ENCODE data around the gene F7. TPM values are rescaled to one million over a fixed set of nuclear protein-coding genes. Genes with fewer than 3 reads are reported as not detected.
A peak's percentile ranks its signal among the peaks of the same experiment; 100 is the strongest.
"Not testable (repeated sequence)": the region's sequence is repeated elsewhere in the genome, so short reads cannot be mapped to it uniquely, and the experiment has no call there.

F7 gene
- total RNA-seq, 1 donor from 2014 or later: not detected

- Histone ChIP-seq H3K27me3 (ENCODE audit: low read depth) (peaks cover 33% of the 10 kb centered on the region), H3K36me3 (no peaks in the 10 kb centered on the region), H3K4me3 (peak overlapping the region; percentile 56), H3K27ac (no peak overlapping the region), H3K4me1 (peaks cover 16% of the 10 kb centered on the region), H3K9me3 (no peaks in the 10 kb centered on the region)
- intact Hi-C loops (cut with DNase I): no loop called here
- TF ChIP-seq CTCF (IDR thresholded peaks at IDR 0.05): no peak
- ATAC-seq: no peak
- DNase-seq: peak; percentile 19
Measured at GRCh38 chr13:113110852-113111315, 5.3 kb downstream of the F7 start.

- H3K9me3 ChIP-seq; H3K36me3 ChIP-seq; H3K4me3 ChIP-seq; intact Hi-C loops (cut with DNase I); ATAC-seq; DNase-seq; H3K27ac ChIP-seq: not testable (repeated sequence)
- peaks cover 33% of the 10 kb centered on the region for H3K27me3 ChIP-seq (ENCODE audit: low read depth)
- peaks cover 16% of the 10 kb centered on the region for H3K4me1 ChIP-seq
Measured at GRCh38 chr13:113111821-113112220, 6.2 kb downstream of the F7 start.

- peaks cover 16% of the 10 kb centered on the region for H3K4me1 ChIP-seq
- ATAC-seq; H3K27ac ChIP-seq; DNase-seq; H3K4me3 ChIP-seq; intact Hi-C loops (cut with DNase I); H3K36me3 ChIP-seq; H3K9me3 ChIP-seq: not testable (repeated sequence)
- peaks cover 33% of the 10 kb centered on the region for H3K27me3 ChIP-seq (ENCODE audit: low read depth)
Measured at GRCh38 chr13:113112475-113112874, 6.9 kb downstream of the F7 start.

GRCh38 chr13:113112893-113113845 is 7.6 kb downstream of the F7 start:
- Histone ChIP-seq H3K4me1 (peaks cover 16% of the 10 kb centered on the region), H3K27me3 (ENCODE audit: low read depth) (peaks cover 33% of the 10 kb centered on the region), H3K9me3 (no peaks in the 10 kb centered on the region), H3K27ac (no peak overlapping the region), H3K36me3 (no peaks in the 10 kb centered on the region), H3K4me3 (no peak overlapping the region)
- ATAC-seq (no peak), DNase-seq (peak; percentile 10)
- intact Hi-C loops (cut with DNase I): no loop called here
- TF ChIP-seq CTCF (IDR thresholded peaks at IDR 0.05): no peak

- Histone ChIP-seq H3K9me3 (no peaks in the 10 kb centered on the region), H3K36me3 (no peaks in the 10 kb centered on the region), H3K27me3 (ENCODE audit: low read depth) (peaks cover 33% of the 10 kb centered on the region), H3K4me3 (no peak overlapping the region), H3K27ac (no peak overlapping the region), H3K4me1 (peaks cover 16% of the 10 kb centered on the region)
- intact Hi-C loops (cut with DNase I): no loop called here
- DNase-seq: peak; percentile 28
- no peak for TF ChIP-seq CTCF (IDR thresholded peaks at IDR 0.05)
- ATAC-seq: no peak
Measured at GRCh38 chr13:113113846-113114271, 8.3 kb downstream of the F7 start.

GRCh38 chr13:113114511-113115362 is 9.1 kb downstream of the F7 start:
- peaks cover 27% of the 10 kb centered on the region for H3K27me3 ChIP-seq (ENCODE audit: low read depth)
- ATAC-seq (no peak), DNase-seq (peak; percentile 35)
- no peak overlapping the region for H3K27ac ChIP-seq
- no peaks in the 10 kb centered on the region for H3K36me3 ChIP-seq
- H3K4me1 ChIP-seq: peaks cover 13% of the 10 kb centered on the region
- intact Hi-C loops (cut with DNase I): no loop called here
- no peak overlapping the region for H3K4me3 ChIP-seq
- no peaks in the 10 kb centered on the region for H3K9me3 ChIP-seq
- TF ChIP-seq CTCF (IDR thresholded peaks at IDR 0.05): no peak

Measured in lower lobe of right lung (tissue), 2 donors.